Nephron (organoid): ENCODE data around the gene FA2H.

Experiments
- H3K27ac Mint-ChIP-seq, 3 experiments: 2 replicates each; pipeline ENCODE4 v1.8.0; 2020; ENCODE audit warnings: mixed read lengths in 3 of 3, mild to moderate bottlenecking in 2 of 3, moderate library complexity in 1 of 3
- H3K27me3 Mint-ChIP-seq: 2 replicates; pipeline ENCODE4 v1.8.0; 2021; ENCODE audit warnings: low read depth, mild to moderate bottlenecking, moderate library complexity, mixed read lengths
- H3K36me3 Mint-ChIP-seq: 2 replicates; pipeline ENCODE4 v1.8.0; 2020; ENCODE audit warnings: low read depth, mixed read lengths
- H3K4me1 Mint-ChIP-seq: 2 replicates; pipeline ENCODE4 v1.8.0; 2020; ENCODE audit warnings: mixed read lengths
- H3K4me3 Mint-ChIP-seq, 3 experiments: 2 replicates each; pipeline ENCODE4 v1.8.0; 2020; ENCODE audit warnings: mild to moderate bottlenecking in 3 of 3, mixed read lengths in 3 of 3, moderate library complexity in 2 of 3
- H3K9me3 Mint-ChIP-seq: 2 replicates; pipeline ENCODE4 v1.8.0; 2020; ENCODE audit warnings: mixed read lengths
- CTCF ChIP-seq, 3 experiments: fragments of 200-600 bp; sonication (generic); IDR thresholded peaks; one replicate each; pipeline ENCODE4 v1.5.0; 2021; ENCODE audit warnings: antibody characterized with exemption in 3 of 3; ENCODE audit not compliant: unreplicated experiment in 3 of 3

The FA2H gene

GRCh38 chr16:74667255-74667700, 107.3 kb downstream of the FA2H start:
- Mint-ChIP-seq H3K27ac (peak overlapping the region; percentile 81 to 91 (median 90)), H3K4me3 (peak overlapping the region; percentile 93 to 96 (median 94)), H3K27me3 (no peaks in the 10 kb centered on the region), H3K36me3 (peaks cover 39% of the 10 kb centered on the region), H3K9me3 (peaks cover 25% of the 10 kb centered on the region), H3K4me1 (peaks cover 15% of the 10 kb centered on the region)
- TF ChIP-seq CTCF (IDR thresholded peaks at IDR 0.05; ENCODE audit: unreplicated experiment in 3 of 3): no peak

- no peak for TF ChIP-seq CTCF (IDR thresholded peaks at IDR 0.05; ENCODE audit: unreplicated experiment in 3 of 3)
- Mint-ChIP-seq H3K27me3 (no peaks in the 10 kb centered on the region), H3K27ac (peak within 1 kb of the TSS; percentile 81 to 91 (median 90)), H3K4me3 (peak within 1 kb of the TSS; percentile 93 to 96 (median 94)), H3K4me1 (peaks cover 17% of the 10 kb centered on the region), H3K9me3 (peaks cover 22% of the 10 kb centered on the region), H3K36me3 (peaks cover 45% of the 10 kb centered on the region)
Observed at GRCh38 chr16:74666425-74667254, 108.0 kb downstream of the FA2H start, which contains the start of gene RFWD3. TSS of gene RFWD3 (minus strand) at chr16:74666877. CDS start at chr16:74661449, 5,428 bp downstream.

GRCh38 chr16:74666010-74666421, 108.6 kb downstream of the FA2H start:
- H3K27ac Mint-ChIP-seq: peak overlapping the region in 1 of 3 experiments; percentile 34
- peaks cover 17% of the 10 kb centered on the region for H3K4me1 Mint-ChIP-seq
- H3K4me3 Mint-ChIP-seq: peak overlapping the region; percentile 93 to 96 (median 94)
- H3K36me3 Mint-ChIP-seq: peaks cover 48% of the 10 kb centered on the region
- no peaks in the 10 kb centered on the region for H3K27me3 Mint-ChIP-seq
- peaks cover 20% of the 10 kb centered on the region for H3K9me3 Mint-ChIP-seq
- TF ChIP-seq CTCF (IDR thresholded peaks at IDR 0.05; ENCODE audit: unreplicated experiment in 3 of 3): no peak
